ENCODE data around the gene DYNLRB1.

DNA sequence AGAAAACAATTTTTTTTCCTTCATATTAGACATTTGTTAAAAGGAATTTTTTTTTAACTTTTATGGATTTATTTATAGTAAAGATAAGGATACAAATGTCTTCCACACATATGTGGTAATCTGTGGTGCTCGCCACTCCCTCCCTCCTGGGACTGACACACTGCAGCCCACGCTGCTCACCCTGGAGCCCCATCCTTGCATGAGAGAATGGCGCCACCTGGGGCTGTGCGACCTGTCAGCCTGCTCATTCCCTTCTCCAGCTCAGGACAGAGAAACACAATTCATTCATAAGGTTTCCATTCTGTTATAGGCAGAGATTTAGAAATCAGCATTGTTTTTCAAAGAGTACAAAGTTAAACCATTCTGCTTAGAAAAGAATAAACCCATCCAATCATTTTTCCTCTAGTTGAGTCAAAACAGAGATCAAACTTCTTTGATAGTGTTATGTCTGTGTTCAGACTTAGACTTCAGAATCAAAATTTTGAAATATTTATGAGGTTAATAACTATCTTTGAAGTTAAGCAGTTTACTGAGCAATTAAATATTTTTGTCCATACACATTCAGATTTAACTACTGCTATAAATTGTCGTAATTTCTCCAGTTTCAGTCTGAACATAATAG is 42.8 kb upstream of the DYNLRB1 start:
- TF ChIP-seq, protein P1, sequence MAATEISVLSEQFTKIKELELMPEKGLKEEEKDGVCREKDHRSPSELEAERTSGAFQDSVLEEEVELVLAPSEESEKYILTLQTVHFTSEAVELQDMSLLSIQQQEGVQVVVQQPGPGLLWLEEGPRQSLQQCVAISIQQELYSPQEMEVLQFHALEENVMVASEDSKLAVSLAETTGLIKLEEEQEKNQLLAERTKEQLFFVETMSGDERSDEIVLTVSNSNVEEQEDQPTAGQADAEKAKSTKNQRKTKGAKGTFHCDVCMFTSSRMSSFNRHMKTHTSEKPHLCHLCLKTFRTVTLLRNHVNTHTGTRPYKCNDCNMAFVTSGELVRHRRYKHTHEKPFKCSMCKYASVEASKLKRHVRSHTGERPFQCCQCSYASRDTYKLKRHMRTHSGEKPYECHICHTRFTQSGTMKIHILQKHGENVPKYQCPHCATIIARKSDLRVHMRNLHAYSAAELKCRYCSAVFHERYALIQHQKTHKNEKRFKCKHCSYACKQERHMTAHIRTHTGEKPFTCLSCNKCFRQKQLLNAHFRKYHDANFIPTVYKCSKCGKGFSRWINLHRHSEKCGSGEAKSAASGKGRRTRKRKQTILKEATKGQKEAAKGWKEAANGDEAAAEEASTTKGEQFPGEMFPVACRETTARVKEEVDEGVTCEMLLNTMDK (IDR thresholded peaks at IDR 0.05; ENCODE audit: borderline replicate concordance, insufficient read depth, low read depth, low read length, poor library complexity, severe bottlenecking), result peak; percentile 13
- TF ChIP-seq, protein P2, sequence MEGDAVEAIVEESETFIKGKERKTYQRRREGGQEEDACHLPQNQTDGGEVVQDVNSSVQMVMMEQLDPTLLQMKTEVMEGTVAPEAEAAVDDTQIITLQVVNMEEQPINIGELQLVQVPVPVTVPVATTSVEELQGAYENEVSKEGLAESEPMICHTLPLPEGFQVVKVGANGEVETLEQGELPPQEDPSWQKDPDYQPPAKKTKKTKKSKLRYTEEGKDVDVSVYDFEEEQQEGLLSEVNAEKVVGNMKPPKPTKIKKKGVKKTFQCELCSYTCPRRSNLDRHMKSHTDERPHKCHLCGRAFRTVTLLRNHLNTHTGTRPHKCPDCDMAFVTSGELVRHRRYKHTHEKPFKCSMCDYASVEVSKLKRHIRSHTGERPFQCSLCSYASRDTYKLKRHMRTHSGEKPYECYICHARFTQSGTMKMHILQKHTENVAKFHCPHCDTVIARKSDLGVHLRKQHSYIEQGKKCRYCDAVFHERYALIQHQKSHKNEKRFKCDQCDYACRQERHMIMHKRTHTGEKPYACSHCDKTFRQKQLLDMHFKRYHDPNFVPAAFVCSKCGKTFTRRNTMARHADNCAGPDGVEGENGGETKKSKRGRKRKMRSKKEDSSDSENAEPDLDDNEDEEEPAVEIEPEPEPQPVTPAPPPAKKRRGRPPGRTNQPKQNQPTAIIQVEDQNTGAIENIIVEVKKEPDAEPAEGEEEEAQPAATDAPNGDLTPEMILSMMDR (IDR thresholded peaks at IDR 0.05 in 2 of 3, conservative IDR thresholded peaks at IDR 0.05 in 1 of 3; ENCODE audit: insufficient read depth in 2 of 3, low read depth in 1 of 3, low read length in 3 of 3), result peak; percentile 53 to 66 (median 65)
- TF ChIP-seq MAFK (IDR thresholded peaks at IDR 0.05; ENCODE audit: low read length), result no peak
- TF ChIP-seq L3MBTL2 (IDR thresholded peaks at IDR 0.05), result no peak
- TF ChIP-seq ZNF232 (CRISPR knock-in tag; IDR thresholded peaks at IDR 0.05), result no peak
- no peak for TF ChIP-seq MTA3 (IDR thresholded peaks at IDR 0.05; ENCODE audit: borderline replicate concordance)
- no peak for TF ChIP-seq ZNF121 (CRISPR knock-in tag; conservative IDR thresholded peaks at IDR 0.05)
- TF ChIP-seq KDM4B (IDR thresholded peaks at IDR 0.05; ENCODE audit: borderline replicate concordance in 2 of 2, low read depth in 1 of 2), result no peak
- no peak for TF ChIP-seq TEAD4 (IDR thresholded peaks at IDR 0.05; ENCODE audit: low read length)
- no peak for TF ChIP-seq TEAD4 (CRISPR knock-in tag; IDR thresholded peaks at IDR 0.05; ENCODE audit: borderline replicate concordance)
- TF ChIP-seq, protein P3, sequence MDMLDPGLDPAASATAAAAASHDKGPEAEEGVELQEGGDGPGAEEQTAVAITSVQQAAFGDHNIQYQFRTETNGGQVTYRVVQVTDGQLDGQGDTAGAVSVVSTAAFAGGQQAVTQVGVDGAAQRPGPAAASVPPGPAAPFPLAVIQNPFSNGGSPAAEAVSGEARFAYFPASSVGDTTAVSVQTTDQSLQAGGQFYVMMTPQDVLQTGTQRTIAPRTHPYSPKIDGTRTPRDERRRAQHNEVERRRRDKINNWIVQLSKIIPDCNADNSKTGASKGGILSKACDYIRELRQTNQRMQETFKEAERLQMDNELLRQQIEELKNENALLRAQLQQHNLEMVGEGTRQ (CRISPR knock-in tag; IDR thresholded peaks at IDR 0.05), result no peak
- TF ChIP-seq, protein P4, sequence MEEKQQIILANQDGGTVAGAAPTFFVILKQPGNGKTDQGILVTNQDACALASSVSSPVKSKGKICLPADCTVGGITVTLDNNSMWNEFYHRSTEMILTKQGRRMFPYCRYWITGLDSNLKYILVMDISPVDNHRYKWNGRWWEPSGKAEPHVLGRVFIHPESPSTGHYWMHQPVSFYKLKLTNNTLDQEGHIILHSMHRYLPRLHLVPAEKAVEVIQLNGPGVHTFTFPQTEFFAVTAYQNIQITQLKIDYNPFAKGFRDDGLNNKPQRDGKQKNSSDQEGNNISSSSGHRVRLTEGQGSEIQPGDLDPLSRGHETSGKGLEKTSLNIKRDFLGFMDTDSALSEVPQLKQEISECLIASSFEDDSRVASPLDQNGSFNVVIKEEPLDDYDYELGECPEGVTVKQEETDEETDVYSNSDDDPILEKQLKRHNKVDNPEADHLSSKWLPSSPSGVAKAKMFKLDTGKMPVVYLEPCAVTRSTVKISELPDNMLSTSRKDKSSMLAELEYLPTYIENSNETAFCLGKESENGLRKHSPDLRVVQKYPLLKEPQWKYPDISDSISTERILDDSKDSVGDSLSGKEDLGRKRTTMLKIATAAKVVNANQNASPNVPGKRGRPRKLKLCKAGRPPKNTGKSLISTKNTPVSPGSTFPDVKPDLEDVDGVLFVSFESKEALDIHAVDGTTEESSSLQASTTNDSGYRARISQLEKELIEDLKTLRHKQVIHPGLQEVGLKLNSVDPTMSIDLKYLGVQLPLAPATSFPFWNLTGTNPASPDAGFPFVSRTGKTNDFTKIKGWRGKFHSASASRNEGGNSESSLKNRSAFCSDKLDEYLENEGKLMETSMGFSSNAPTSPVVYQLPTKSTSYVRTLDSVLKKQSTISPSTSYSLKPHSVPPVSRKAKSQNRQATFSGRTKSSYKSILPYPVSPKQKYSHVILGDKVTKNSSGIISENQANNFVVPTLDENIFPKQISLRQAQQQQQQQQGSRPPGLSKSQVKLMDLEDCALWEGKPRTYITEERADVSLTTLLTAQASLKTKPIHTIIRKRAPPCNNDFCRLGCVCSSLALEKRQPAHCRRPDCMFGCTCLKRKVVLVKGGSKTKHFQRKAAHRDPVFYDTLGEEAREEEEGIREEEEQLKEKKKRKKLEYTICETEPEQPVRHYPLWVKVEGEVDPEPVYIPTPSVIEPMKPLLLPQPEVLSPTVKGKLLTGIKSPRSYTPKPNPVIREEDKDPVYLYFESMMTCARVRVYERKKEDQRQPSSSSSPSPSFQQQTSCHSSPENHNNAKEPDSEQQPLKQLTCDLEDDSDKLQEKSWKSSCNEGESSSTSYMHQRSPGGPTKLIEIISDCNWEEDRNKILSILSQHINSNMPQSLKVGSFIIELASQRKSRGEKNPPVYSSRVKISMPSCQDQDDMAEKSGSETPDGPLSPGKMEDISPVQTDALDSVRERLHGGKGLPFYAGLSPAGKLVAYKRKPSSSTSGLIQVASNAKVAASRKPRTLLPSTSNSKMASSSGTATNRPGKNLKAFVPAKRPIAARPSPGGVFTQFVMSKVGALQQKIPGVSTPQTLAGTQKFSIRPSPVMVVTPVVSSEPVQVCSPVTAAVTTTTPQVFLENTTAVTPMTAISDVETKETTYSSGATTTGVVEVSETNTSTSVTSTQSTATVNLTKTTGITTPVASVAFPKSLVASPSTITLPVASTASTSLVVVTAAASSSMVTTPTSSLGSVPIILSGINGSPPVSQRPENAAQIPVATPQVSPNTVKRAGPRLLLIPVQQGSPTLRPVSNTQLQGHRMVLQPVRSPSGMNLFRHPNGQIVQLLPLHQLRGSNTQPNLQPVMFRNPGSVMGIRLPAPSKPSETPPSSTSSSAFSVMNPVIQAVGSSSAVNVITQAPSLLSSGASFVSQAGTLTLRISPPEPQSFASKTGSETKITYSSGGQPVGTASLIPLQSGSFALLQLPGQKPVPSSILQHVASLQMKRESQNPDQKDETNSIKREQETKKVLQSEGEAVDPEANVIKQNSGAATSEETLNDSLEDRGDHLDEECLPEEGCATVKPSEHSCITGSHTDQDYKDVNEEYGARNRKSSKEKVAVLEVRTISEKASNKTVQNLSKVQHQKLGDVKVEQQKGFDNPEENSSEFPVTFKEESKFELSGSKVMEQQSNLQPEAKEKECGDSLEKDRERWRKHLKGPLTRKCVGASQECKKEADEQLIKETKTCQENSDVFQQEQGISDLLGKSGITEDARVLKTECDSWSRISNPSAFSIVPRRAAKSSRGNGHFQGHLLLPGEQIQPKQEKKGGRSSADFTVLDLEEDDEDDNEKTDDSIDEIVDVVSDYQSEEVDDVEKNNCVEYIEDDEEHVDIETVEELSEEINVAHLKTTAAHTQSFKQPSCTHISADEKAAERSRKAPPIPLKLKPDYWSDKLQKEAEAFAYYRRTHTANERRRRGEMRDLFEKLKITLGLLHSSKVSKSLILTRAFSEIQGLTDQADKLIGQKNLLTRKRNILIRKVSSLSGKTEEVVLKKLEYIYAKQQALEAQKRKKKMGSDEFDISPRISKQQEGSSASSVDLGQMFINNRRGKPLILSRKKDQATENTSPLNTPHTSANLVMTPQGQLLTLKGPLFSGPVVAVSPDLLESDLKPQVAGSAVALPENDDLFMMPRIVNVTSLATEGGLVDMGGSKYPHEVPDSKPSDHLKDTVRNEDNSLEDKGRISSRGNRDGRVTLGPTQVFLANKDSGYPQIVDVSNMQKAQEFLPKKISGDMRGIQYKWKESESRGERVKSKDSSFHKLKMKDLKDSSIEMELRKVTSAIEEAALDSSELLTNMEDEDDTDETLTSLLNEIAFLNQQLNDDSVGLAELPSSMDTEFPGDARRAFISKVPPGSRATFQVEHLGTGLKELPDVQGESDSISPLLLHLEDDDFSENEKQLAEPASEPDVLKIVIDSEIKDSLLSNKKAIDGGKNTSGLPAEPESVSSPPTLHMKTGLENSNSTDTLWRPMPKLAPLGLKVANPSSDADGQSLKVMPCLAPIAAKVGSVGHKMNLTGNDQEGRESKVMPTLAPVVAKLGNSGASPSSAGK (IDR thresholded peaks at IDR 0.05), result no peak
- TF ChIP-seq ZBTB1 (CRISPR knock-in tag; IDR thresholded peaks at IDR 0.05; ENCODE audit: borderline replicate concordance, low read depth), result no peak

Data from K562 (cell line).